NCI-H2196 (cell line): ENCODE measurements around the gene MRPL11.
"Not testable (repeated sequence)": the region's sequence is repeated elsewhere in the genome, so short reads cannot be mapped to it uniquely, and the experiment has no call there.

Source experiments
- DNase-seq: peaks from one replicate; lab custom pipeline; 2025; ENCODE audit not compliant: unreplicated experiment; lab: John Stamatoyannopoulos, UW

Gene MRPL11

GRCh38 chr11:66431871-66432329 is 6.7 kb downstream of the MRPL11 start:
- not testable (repeated sequence) for DNase-seq

- not testable (repeated sequence) for DNase-seq
Measured at GRCh38 chr11:66431287-66431686, 7.4 kb downstream of the MRPL11 start.

DNA sequence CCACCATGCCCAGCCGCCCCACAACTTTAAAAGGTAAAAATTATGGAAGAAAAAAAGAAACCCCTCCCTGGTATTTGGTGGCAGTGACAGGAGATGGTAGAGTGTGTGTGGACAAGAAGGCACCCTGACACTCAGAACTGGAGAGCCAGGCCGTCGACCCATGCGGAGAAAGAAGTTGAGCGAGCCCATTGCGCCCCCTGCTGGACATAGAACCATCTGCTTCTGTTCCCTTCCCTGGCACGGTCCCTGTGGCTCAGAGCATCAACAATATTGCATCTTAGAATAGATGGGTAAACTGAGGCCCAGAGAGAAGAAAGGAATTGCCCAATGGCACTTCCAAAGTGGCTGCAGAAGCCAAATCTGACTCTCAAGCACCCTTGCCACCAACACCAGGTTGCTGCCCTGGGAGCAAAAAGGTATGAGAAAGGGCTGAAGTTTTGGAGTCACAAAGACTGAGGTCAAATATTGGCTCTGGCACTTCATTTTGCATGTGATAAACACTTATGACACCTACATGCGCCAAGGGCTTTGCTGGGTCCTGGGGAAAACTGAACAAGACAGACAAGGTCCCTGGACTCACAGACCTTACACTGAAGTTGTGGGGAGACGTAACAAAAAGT is 8.6 kb downstream of the MRPL11 start:
- DNase-seq, result peak; percentile 88

GRCh38 chr11:66428933-66429332 is 9.7 kb downstream of the MRPL11 start:
- no peak for DNase-seq

GRCh38 chr11:66426314-66426713 is 12.3 kb downstream of the MRPL11 start:
- DNase-seq, result no peak

DNA sequence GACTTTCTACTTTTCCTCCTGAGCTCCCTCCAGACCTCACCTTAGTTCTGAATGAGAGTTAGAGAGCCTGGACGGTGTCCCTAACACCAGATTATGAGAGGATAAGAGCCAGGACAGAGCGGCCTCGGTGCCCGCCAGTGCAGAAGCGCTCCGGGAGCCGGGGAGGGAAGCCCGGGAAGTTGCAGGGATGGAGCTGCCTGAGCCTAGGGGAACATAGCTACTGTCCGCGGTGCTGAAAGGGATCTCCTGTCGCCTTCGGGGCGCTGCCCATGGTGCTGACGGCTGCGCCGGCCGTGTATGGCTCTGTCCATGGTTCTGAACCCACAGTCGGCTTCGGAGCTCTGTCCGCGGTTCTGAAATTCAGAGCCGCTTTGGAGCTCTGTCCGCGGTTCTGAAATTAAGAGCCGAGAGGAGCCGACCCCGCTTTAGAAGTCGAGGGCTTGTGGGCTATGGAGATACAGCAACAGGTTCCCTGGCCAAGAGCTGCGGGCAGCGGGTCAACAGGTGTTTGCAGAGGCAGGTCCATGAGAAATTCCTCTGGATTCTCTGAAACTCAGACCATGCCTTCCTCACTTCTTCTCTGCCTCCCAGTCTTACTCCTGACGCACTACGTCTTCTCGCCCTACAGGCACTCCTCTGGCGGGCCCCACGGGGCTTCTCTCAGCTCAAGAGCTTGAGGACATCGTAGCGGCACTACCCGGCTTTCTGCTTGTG is 17.0 kb downstream of the MRPL11 start:
- no peak for DNase-seq

- peak; percentile 43 for DNase-seq
Measured at GRCh38 chr11:66420671-66421476, 17.8 kb downstream of the MRPL11 start, which contains the start of gene NPAS4. Gene NPAS4 (plus strand): TSS chr11:66421035. CDS start chr11:66421180, 145 bp downstream.

- peak; percentile 26 for DNase-seq
Measured at GRCh38 chr11:66419825-66420224, 18.8 kb downstream of the MRPL11 start.

DNA sequence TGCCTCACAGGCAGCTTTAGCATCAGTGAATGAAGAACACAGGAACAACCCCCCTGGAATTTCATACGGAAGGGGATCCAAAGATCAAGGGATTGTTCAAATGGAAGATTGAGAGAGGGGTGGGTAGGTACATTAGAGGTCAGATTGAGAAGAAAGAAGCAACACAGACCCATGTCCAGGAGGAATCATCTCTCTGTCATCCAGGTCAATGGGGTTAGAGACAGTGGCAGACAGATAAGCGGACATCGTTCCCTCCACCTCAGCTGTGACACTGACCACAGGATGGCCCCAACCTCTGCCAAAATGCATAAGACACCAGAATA is 19.7 kb downstream of the MRPL11 start:
- no peak for DNase-seq

DNA sequence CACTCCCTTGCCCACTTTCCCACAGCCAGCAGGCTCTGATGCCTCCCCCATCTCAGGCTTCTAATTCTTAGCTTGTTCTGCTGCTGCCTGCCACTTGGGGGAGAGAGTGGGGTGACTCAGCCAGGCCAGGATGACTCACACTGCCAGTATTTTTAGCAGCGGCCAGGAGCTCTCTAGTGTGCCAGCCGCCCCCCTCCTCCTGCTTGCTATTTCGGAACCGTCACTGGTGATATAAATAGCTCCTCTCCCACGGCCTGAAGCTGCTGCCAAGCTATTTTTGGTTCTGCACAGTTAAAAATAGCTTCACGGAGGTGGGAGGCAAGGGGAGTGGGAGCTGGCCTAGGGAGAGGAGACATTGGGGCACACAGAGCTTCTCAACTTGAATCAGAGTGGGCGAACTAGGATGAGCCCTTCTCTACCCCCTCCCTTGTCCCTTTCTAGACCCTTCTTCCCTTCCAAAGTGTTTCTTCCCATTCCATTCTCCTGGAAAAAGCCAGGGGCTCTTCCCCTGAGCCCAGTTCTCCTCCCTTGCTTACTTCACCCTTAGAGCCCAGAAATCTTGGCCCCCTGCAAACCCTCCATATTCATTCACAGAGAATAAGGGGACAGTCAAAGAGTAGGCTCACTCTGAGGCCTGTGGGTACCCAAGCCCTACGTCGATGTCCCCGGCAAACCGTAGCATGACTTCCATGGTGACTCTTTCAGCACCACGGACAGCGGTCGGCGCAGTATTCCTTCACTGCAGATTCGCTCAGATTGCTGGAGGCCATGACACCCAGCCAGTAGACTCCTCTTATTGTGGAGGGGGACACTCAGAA is 20.3 kb downstream of the MRPL11 start:
- peak; percentile 75 for DNase-seq

GRCh38 chr11:66417000-66417399 is 21.6 kb downstream of the MRPL11 start:
- no peak for DNase-seq

- DNase-seq, result no peak
Measured at GRCh38 chr11:66415423-66415822, 23.2 kb downstream of the MRPL11 start.

DNA sequence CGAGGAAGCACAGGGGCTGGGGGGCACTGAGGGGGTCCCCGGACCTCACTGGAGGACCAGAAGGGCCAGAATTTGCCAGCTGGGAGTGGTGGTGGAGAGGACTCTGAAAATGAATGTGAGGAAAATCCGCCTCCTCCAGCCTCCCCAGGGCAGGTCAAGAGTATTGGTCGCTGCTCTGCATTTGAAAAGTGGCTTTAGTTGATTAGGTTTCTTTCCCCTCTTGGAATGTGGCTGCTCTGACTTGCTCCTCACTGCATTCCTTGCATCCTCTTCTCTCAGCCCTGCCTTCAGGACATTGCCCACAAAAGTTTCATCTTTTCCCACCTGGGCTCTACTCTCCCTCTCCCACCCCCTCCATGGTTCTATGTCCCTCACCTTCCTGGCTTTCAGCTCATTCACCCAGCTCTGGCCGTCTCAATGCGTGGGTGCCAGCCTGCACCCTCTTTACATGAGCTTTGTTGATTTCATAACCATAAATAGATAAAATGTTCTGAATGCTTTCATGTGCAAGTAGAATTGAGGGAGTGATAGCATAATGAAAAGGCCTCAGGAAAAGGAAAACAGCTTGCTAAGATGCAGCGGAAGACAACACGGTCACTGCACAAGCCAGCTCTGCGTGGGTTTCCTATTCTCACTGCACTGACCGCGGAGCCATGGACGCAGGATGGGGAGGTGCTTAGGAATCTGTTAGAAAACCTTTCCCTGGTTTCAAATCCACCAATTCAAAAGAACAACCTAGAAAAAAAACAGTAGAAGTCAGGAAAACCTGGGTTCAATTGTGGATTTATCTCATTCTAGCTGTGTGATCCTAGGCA is 24.3 kb downstream of the MRPL11 start:
- no peak for DNase-seq

DNA sequence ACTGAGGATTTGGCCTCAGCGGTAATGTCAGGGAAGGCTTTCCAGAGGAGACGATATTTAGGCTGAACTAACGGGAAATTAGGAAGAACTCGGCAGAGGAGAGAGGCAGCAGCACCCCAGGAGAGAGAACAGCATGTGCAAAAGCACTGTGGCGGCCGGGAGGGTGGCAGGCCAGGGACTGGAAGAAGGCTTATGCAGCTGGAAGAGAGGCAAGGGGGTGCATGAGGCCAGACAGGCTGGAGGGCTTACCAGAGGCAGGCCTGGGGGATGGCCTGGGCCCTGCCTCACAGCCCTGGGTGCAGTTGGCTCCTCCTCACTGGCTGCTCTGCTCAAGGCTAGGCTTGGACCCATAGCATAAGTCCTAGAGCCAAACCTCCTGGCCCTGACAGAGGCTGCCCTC is 25.5 kb downstream of the MRPL11 start:
- DNase-seq, result no peak

- DNase-seq, result no peak
Measured at GRCh38 chr11:66412110-66412509, 26.5 kb downstream of the MRPL11 start.

DNA sequence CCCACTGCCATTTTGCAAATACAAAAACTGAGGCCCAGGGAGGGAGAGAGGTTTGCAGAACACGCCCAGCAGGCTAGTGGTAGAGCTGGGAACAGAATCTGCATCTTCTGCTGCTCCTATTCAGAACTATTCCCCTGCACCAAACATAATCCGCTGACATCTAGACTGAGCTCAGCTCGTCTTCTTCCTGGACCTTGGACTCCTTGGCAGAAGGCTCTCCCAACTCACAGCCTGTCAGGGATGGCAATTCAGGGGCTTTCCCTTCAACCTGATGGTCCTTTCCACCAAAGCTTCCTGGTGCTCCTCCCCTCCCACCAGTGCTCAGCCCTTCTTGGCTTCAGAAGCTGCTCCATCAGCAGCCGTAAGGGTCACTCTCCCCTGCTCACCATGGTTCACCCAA is 27.3 kb downstream of the MRPL11 start:
- DNase-seq, result no peak

- no peak for DNase-seq
Measured at GRCh38 chr11:66410191-66410590, 28.5 kb downstream of the MRPL11 start.

- no peak for DNase-seq
Measured at GRCh38 chr11:66409226-66409625, 29.4 kb downstream of the MRPL11 start.

- peak; percentile 95 for DNase-seq
Measured at GRCh38 chr11:66408488-66409214, 30.0 kb downstream of the MRPL11 start.

DNA sequence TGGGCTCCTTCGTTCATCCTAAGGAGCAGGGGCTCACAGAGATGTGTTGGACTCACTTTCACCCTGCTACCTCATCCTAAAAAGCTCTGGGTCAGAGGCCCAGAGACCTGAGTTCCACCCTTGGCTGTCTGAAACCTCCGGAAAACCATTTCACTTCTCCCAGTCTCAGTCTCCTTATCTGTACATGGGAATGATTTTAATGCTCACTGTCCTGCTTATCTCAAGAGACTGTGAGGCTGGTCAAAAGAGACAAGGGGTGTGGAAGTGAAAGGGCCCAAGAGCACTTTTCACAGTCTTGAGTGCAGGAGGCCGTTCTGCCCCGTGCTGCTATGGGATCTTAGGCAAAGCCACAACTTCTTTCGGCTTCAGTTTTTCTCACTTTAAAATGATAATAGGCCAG is 31.0 kb downstream of the MRPL11 start:
- DNase-seq, result no peak
